Neural progenitor cell (in vitro differentiated cells): ENCODE results near the gene POFUT2.

ENCODE experiments used
- EZH2 ChIP-seq: fragments of 200-600 bp; sonication (generic); IDR thresholded peaks from 2 replicates; pipeline ENCODE4 v1.6.1; 2017; ENCODE audit warnings: antibody characterized with exemption, mild to moderate bottlenecking, moderate library complexity
- TF ChIP-seq, protein P1 (sequence below): fragments of 200-600 bp; sonication (generic); IDR thresholded peaks from 2 replicates; pipeline ENCODE4 v1.5.1; 2017; ENCODE audit warnings: antibody characterized with exemption, mild to moderate bottlenecking

DNA sequence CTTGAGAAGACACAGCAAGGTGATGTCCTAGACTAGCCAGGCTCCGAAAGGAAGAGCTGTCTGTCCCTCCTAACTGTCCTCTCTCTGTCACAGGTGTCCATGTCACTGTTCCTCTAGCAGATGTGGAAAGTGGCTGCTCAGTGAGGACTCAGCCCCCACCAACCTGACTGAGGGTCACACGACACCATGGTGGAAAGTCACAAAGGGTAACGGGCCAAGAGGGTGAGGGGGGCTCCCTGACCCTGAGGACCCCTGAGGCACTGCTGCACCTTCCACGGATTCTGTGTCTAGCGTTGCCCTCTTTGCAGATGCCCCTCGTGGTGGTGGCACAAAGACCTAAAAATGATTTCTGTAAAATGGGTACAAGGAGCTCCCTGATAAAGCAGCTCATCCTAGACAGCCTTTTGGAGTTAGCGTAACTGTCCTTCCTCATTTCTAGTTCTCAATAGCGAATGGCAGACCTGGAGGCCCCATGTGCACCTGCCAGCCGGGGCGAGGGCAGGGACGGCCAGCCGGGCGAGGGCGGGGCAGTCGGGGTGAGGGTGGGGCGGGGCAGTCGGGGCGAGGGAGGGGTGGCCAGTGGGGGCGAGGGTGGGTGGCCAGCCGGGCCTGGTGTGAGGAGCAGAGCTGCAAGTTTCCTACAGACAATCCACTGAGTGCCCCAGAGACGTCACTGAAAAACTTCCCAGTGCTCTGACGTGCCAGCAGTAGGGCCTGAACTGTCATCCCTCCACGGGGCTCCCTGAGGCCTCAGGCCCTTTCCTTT lies 23.4 kb downstream of the POFUT2 start:
- TF ChIP-seq, protein P1, sequence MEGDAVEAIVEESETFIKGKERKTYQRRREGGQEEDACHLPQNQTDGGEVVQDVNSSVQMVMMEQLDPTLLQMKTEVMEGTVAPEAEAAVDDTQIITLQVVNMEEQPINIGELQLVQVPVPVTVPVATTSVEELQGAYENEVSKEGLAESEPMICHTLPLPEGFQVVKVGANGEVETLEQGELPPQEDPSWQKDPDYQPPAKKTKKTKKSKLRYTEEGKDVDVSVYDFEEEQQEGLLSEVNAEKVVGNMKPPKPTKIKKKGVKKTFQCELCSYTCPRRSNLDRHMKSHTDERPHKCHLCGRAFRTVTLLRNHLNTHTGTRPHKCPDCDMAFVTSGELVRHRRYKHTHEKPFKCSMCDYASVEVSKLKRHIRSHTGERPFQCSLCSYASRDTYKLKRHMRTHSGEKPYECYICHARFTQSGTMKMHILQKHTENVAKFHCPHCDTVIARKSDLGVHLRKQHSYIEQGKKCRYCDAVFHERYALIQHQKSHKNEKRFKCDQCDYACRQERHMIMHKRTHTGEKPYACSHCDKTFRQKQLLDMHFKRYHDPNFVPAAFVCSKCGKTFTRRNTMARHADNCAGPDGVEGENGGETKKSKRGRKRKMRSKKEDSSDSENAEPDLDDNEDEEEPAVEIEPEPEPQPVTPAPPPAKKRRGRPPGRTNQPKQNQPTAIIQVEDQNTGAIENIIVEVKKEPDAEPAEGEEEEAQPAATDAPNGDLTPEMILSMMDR, result no peak
- TF ChIP-seq EZH2, result no peak
